Measurements from ENCODE around the gene LPAR5.

GRCh38 chr12:6653342-6653741 lies 17.6 kb upstream of the LPAR5 start:
- no peak for TF ChIP-seq CTCF (IDR thresholded peaks at IDR 0.05; ENCODE audit: low read depth, low read length)
- no peak for TF ChIP-seq EZH2phosphoT487 (IDR thresholded peaks at IDR 0.05; ENCODE audit: low read depth)

Data from OCI-LY3 (cell line).